Activated T-cell treated with anti-CD3 and anti-CD28 coated beads, Interleukin-2, amount 50 U/mL, for 48 hours (primary cell): Measurements from ENCODE around the gene HIBADH.
"Not testable (repeated sequence)": the region's sequence is repeated elsewhere in the genome, so short reads cannot be mapped to it uniquely, and the experiment has no call there.

Source experiments
- DNase-seq, 2 experiments: peaks; one replicate each; pipeline ENCODE4 v3.0.0-alpha.2; 2020

HIBADH gene

GRCh38 chr7:27678617-27679260 is 16.1 kb upstream of the HIBADH start:
- no peak for DNase-seq

- no peak for DNase-seq
Observed at GRCh38 chr7:27677912-27678612, 15.4 kb upstream of the HIBADH start.

GRCh38 chr7:27674126-27674525 is 11.4 kb upstream of the HIBADH start:
- not testable (repeated sequence) for DNase-seq

- DNase-seq = no peak
Observed at GRCh38 chr7:27671675-27672074, 9.0 kb upstream of the HIBADH start.

GRCh38 chr7:27670676-27671075 is 8.0 kb upstream of the HIBADH start:
- no peak for DNase-seq

- no peak for DNase-seq
Observed at GRCh38 chr7:27670177-27670576, 7.5 kb upstream of the HIBADH start.

- DNase-seq = no peak
Observed at GRCh38 chr7:27665531-27665930, 2.8 kb upstream of the HIBADH start.

- DNase-seq = no peak
Observed at GRCh38 chr7:27663989-27664331, 1.3 kb upstream of the HIBADH start.

GRCh38 chr7:27661811-27662489 is 733 bp downstream of the HIBADH start:
- no peak for DNase-seq

- no peak for DNase-seq
Observed at GRCh38 chr7:27656724-27657123, 6.0 kb downstream of the HIBADH start.

- DNase-seq = no peak
Observed at GRCh38 chr7:27655184-27655583, 7.5 kb downstream of the HIBADH start.

GRCh38 chr7:27652518-27652917 is 10.2 kb downstream of the HIBADH start:
- DNase-seq = no peak

- no peak for DNase-seq
Observed at GRCh38 chr7:27651702-27652101, 11.0 kb downstream of the HIBADH start.

GRCh38 chr7:27650283-27650682 is 12.4 kb downstream of the HIBADH start:
- no peak for DNase-seq

- DNase-seq = no peak
Observed at GRCh38 chr7:27647489-27647888, 15.2 kb downstream of the HIBADH start.

GRCh38 chr7:27647046-27647445 is 15.6 kb downstream of the HIBADH start:
- no peak for DNase-seq

GRCh38 chr7:27642271-27642670 is 20.4 kb downstream of the HIBADH start:
- DNase-seq = no peak

GRCh38 chr7:27641581-27642230 is 21.0 kb downstream of the HIBADH start:
- DNase-seq = no peak

- no peak for DNase-seq
Observed at GRCh38 chr7:27640884-27641574, 21.7 kb downstream of the HIBADH start.

GRCh38 chr7:27639851-27640250 is 22.8 kb downstream of the HIBADH start:
- DNase-seq = no peak

- DNase-seq = not testable (repeated sequence)
Observed at GRCh38 chr7:27639048-27639447, 23.6 kb downstream of the HIBADH start.

GRCh38 chr7:27636326-27637006 is 26.2 kb downstream of the HIBADH start:
- DNase-seq = no peak

GRCh38 chr7:27635728-27636127 is 27.0 kb downstream of the HIBADH start:
- DNase-seq = no peak
